Neutrophil (primary cell): ENCODE measurements around the gene PLXNA4.

Experiments
- H3K27ac ChIP-seq: fragments of 200-600 bp; sonication (generic); 2 replicates; pipeline ENCODE4 v1.5.1; 2016; ENCODE audit warnings: mild to moderate bottlenecking, moderate library complexity
- H3K27me3 ChIP-seq: fragments of 200-600 bp; sonication (generic); 2 replicates; pipeline ENCODE4 v1.6.0; 2016; ENCODE audit warnings: mild to moderate bottlenecking
- H3K36me3 ChIP-seq: fragments of 200-600 bp; sonication (generic); 2 replicates; pipeline ENCODE4 v1.5.1; 2017
- H3K4me1 ChIP-seq, 2 experiments: fragments of 200-600 bp in 1 of 2; sonication (generic) in 1 of 2; 1 replicate in 1 of 2; 2 replicates in 1 of 2; pipeline versions ENCODE4 v1.5.1 to v1.6.1; 2013 to 2016; ENCODE audit warnings: low read depth in 1 of 2, low read length in 1 of 2, mild to moderate bottlenecking in 1 of 2, moderate library complexity in 1 of 2; ENCODE audit not compliant: control insufficient read depth in 1 of 2, insufficient read depth in 1 of 2
- H3K4me3 ChIP-seq, 2 experiments: fragments of 200-600 bp in 1 of 2; sonication (generic) in 1 of 2; 1 replicate in 1 of 2; 2 replicates in 1 of 2; pipeline ENCODE4 v1.5.1; 2013 to 2016; ENCODE audit warnings: low read depth in 1 of 2, low read length in 1 of 2, mild to moderate bottlenecking in 1 of 2, moderate library complexity in 1 of 2
- H3K9me3 ChIP-seq: fragments of 200-600 bp; sonication (generic); 2 replicates; pipeline ENCODE4 v1.5.1; 2016
- CTCF ChIP-seq: fragments of 200-600 bp; sonication (generic); IDR thresholded peaks from 2 replicates; pipeline ENCODE4 v1.5.1; 2016; ENCODE audit warnings: antibody characterized with exemption

PLXNA4 gene

DNA sequence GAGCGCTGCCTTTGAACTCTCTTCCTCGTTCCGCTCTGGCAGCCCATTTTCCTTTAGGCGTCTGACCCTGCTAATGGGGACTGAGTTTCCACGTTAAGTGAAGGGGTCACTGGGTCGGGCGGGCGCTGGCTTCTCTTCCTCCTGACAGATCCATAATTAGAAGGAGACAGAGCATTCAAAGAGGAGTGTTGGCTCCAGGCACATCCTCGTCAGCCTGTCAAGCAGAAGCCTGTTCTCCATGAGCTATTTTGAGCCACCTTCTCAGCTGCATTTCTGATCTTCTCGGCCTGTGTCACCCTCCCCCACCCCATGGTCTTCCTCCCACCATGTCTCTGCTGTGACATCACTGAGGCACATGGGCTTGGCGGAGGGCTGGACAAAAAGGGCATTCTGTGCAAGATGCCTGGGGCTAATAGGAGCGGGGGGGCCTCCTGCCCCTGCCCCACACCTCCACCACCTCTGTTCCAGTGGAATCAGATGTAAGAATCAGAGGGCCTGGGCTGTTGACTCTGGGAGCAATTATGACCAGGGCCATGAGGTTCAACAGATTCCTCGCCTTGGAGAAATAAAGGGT lies 248.1 kb downstream of the PLXNA4 start:
- peaks cover 15% of the 10 kb centered on the region for H3K27me3 ChIP-seq
- H3K4me3 ChIP-seq = no peak overlapping the region
- no peaks in the 10 kb centered on the region for H3K9me3 ChIP-seq
- no peaks in the 10 kb centered on the region for H3K36me3 ChIP-seq
- H3K4me1 ChIP-seq = no peaks in the 10 kb centered on the region
- TF ChIP-seq CTCF = no peak
- no peak overlapping the region for H3K27ac ChIP-seq

GRCh38 chr7:132326878-132327589 lies 249.2 kb downstream of the PLXNA4 start:
- no peak overlapping the region for H3K4me3 ChIP-seq
- H3K36me3 ChIP-seq = no peaks in the 10 kb centered on the region
- no peak for TF ChIP-seq CTCF
- H3K27ac ChIP-seq = no peak overlapping the region
- H3K9me3 ChIP-seq = no peaks in the 10 kb centered on the region
- no peaks in the 10 kb centered on the region for H3K4me1 ChIP-seq
- H3K27me3 ChIP-seq = peaks cover 15% of the 10 kb centered on the region

DNA sequence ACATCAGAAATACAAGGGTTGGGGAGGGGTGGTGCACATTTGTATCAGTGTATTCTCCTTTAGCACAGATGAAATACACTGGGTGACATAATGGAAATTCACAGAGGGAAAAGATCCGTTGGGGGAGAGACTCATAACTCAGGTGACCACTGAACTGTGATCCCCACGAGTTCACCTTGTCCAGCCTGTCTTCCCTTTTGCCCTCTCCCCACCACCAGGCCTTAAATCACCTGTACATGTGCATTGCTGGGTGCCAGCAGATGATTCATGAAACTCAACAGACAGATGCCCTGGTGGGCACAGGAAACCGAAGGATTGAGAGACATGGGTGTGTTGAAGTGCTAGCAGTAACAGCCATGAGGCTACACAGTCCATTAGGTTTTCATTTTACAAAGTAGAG lies 253.3 kb downstream of the PLXNA4 start:
- H3K9me3 ChIP-seq = no peaks in the 10 kb centered on the region
- H3K4me1 ChIP-seq = peaks cover 0 to 6% of the 10 kb centered on the region in 2 experiments
- H3K36me3 ChIP-seq = no peaks in the 10 kb centered on the region
- H3K27ac ChIP-seq = no peak overlapping the region
- no peak for TF ChIP-seq CTCF
- no peak overlapping the region for H3K4me3 ChIP-seq
- H3K27me3 ChIP-seq = peaks cover 34% of the 10 kb centered on the region

GRCh38 chr7:132321387-132321786 lies 254.9 kb downstream of the PLXNA4 start:
- H3K4me1 ChIP-seq = peaks cover 0 to 6% of the 10 kb centered on the region in 2 experiments

DNA sequence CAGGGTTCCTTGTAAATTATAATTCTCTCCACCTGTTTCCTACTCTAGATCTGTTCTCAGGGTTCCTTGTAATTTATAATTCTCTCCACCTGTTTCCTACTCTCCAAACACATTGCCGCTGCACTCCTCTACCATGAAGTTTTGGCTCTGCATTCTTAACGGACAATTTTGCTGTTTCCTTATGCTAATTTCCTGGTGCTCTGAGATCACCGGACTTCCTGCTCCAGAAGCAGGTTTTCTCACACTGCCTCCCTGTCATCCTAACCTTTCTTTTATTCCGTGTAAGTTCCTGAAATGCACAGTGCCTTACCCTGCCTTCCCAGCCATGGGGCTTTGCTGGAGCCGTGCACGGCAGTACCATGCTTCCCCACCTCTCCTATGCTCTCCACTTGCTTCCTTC lies 256.8 kb downstream of the PLXNA4 start:
- Histone ChIP-seq H3K36me3 (no peaks in the 10 kb centered on the region), H3K9me3 (no peaks in the 10 kb centered on the region), H3K27me3 (peaks cover 35% of the 10 kb centered on the region), H3K4me1 (peaks cover 0 to 9% of the 10 kb centered on the region in 2 experiments), H3K4me3 (no peak overlapping the region), H3K27ac (no peak overlapping the region)
- no peak for TF ChIP-seq CTCF

More at GRCh38 chr7:132321387-132321786, 254.9 kb downstream of the PLXNA4 start:
- H3K9me3 ChIP-seq = no peaks in the 10 kb centered on the region
- H3K27ac ChIP-seq = no peak overlapping the region
- no peak for TF ChIP-seq CTCF
- H3K36me3 ChIP-seq = no peaks in the 10 kb centered on the region
- no peak overlapping the region for H3K4me3 ChIP-seq
- H3K27me3 ChIP-seq = peaks cover 34% of the 10 kb centered on the region
